Sigmoid colon (tissue), 7 donors: ENCODE results near the gene AHNAK2. TPM values are rescaled to one million over a fixed set of nuclear protein-coding genes. Genes with fewer than 3 reads are reported as not detected.

Experiments
- DNase-seq: peaks from one replicate; pipeline ENCODE4 v3.0.0-alpha.2; 2019
- H3K27ac ChIP-seq, 4 donors: fragments of 200-600 bp; sonication (generic); one replicate each; pipeline ENCODE4 v1.5.1; 2016 to 2019; ENCODE audit warnings: mild to moderate bottlenecking in 1 of 4
- H3K27me3 ChIP-seq, 3 donors: fragments of 200-600 bp; sonication (generic); one replicate each; pipeline ENCODE4 v1.5.1; 2019; ENCODE audit warnings: mild to moderate bottlenecking in 1 of 3
- H3K36me3 ChIP-seq, 4 donors: fragments of 200-600 bp; sonication (generic); one replicate each; pipeline ENCODE4 v1.5.1; 2016 to 2019
- H3K4me1 ChIP-seq, 4 donors: fragments of 200-600 bp; sonication (generic); one replicate each; pipeline ENCODE4 v1.5.1; 2017 to 2019
- H3K4me3 ChIP-seq, 4 donors: fragments of 200-600 bp; sonication (generic); one replicate each; pipeline ENCODE4 v1.5.1; 2017 to 2019; ENCODE audit warnings: mild to moderate bottlenecking in 2 of 4, moderate library complexity in 1 of 4
- H3K9me3 ChIP-seq, 4 donors: fragments of 200-600 bp in 3 of 4; sonication (generic) in 3 of 4; one replicate each; pipeline versions ENCODE4 v1.5.1 to v1.6.1; 2013 to 2019
- CTCF ChIP-seq, 4 experiments: fragments of 450-650 bp in 3 of 4; fragments of 200-600 bp in 1 of 4; IDR thresholded peaks; one replicate each; pipeline ENCODE4 v1.5.1; 2016 to 2019; ENCODE audit warnings: antibody characterized with exemption in 4 of 4, mild to moderate bottlenecking in 3 of 4, moderate library complexity in 2 of 4
- EP300 ChIP-seq, 4 donors: sonication (generic); formaldehyde crosslinking; IDR thresholded peaks; one replicate each; pipeline ENCODE4 v1.6.1; 2017; ENCODE audit warnings: antibody characterized with exemption in 4 of 4
- POLR2A ChIP-seq, 2 donors: fragments of 450-650 bp; IDR thresholded peaks; one replicate each; pipeline ENCODE4 v1.6.1; 2016; ENCODE audit warnings: antibody characterized with exemption in 2 of 2, mild to moderate bottlenecking in 2 of 2, moderate library complexity in 2 of 2
- POLR2AphosphoS5 ChIP-seq, 4 donors: sonication (generic); formaldehyde crosslinking; IDR thresholded peaks; one replicate each; pipeline ENCODE4 v1.6.1; 2017; ENCODE audit warnings: antibody characterized with exemption in 4 of 4
- WGBS, 2 donors: extraction: QIAGEN DNeasy Blood & Tissue Kit; methylation state at CpG; one replicate each; pipeline ENCODE4 v1.1.7; 2013; 5-methylcytosine and 5-hydroxymethylcytosine counted together
- intact Hi-C: fragments of 100-400 bp; cut with DNase I; formaldehyde crosslinking; loops from one replicate; pipeline ENCODE4 v1.15.1; 2023
- polyA plus RNA-seq, 3 donors: library from polyadenylated mRNA; stranded (reverse); fragments of 200-250 nt; gene quantifications; one replicate each; pipeline ENCODE4 v1.2.3, GENCODE V29; 2013
- total RNA-seq, 4 donors: library from RNA; depleted of rRNA; stranded (reverse); fragments of >200 nt; gene quantifications; one replicate each; pipeline ENCODE4 v1.1.0, GENCODE V29; 2016
- donor health status: healthy with polysubstance abuse.
- donor health status: Bipolar disorder and iron deficiency.
- donor health status: healthy.

AHNAK2 gene
- total and polyA plus RNA-seq, 7 donors: 0.23 to 218 (median 81.9) TPM

DNA sequence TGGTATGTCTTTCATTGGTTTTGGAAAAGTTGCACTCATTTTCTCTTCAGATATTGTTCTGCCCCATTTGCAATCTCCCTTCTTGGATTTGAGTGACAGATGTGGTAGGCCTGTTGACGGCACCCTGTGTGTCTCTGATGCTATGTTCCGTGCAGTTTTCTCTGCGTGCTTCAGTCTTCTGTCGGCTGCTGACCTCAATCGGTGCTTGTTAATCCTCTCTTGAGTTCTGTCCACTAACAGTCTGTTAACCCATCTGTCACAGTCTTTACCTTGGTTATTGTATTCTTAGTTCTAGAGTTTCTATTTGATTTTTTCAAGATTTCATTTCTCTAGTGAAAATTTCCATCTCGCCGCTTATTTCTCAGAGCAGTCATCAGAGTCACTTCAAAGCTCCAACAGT is 74.2 kb downstream of the AHNAK2 start:
- WGBS, 2 donors: 93 to 94% methylated on average over 7 of the region's 7 CpGs
- no peak overlapping the region for H3K27ac ChIP-seq
- DNase-seq: no peak
- intact Hi-C loops: no loop called here
- H3K36me3 ChIP-seq: no peaks in the 10 kb centered on the region
- H3K9me3 ChIP-seq: no peaks in the 10 kb centered on the region
- H3K4me3 ChIP-seq: no peak overlapping the region
- TF ChIP-seq CTCF (IDR thresholded peaks at IDR 0.05) (no peak), POLR2A (IDR thresholded peaks at IDR 0.05) (no peak), EP300 (IDR thresholded peaks at IDR 0.05) (no peak), POLR2AphosphoS5 (IDR thresholded peaks at IDR 0.05) (no peak)
- H3K4me1 ChIP-seq: no peaks in the 10 kb centered on the region
- H3K27me3 ChIP-seq: peaks cover 0 to 8% (median 0%) of the 10 kb centered on the region in 3 donors

- DNase-seq: no peak
- 82 to 83% methylated on average over 12 of the region's 12 CpGs for whole genome bisulfite sequencing, 2 donors
- no peak overlapping the region for H3K4me3 ChIP-seq
Measured at GRCh38 chr14:104900639-104901512, 77.3 kb downstream of the AHNAK2 start.

GRCh38 chr14:104899781-104900180 is 78.4 kb downstream of the AHNAK2 start:
- Histone ChIP-seq H3K4me1 (peaks cover 0 to 20% (median 18%) of the 10 kb centered on the region in 4 donors), H3K27ac (no peak overlapping the region), H3K9me3 (no peaks in the 10 kb centered on the region), H3K27me3 (no peaks in the 10 kb centered on the region), H3K4me3 (no peak overlapping the region), H3K36me3 (no peaks in the 10 kb centered on the region)
- intact Hi-C loops: loop anchor here (5.0 kb wide), 1 partner anchor 33 kb away; no protein-coding TSS in a partner anchor
- WGBS, 2 donors: 35 to 68% methylated on average over 2 of the region's 2 CpGs
- TF ChIP-seq EP300 (IDR thresholded peaks at IDR 0.05) (no peak), POLR2A (IDR thresholded peaks at IDR 0.05) (no peak), POLR2AphosphoS5 (IDR thresholded peaks at IDR 0.05) (no peak), CTCF (IDR thresholded peaks at IDR 0.05) (no peak)
- no peak for DNase-seq

More at GRCh38 chr14:104900639-104901512, 77.3 kb downstream of the AHNAK2 start:
- no peaks in the 10 kb centered on the region for H3K9me3 ChIP-seq
- peaks cover 0 to 8% (median 0%) of the 10 kb centered on the region in 3 donors for H3K27me3 ChIP-seq
- TF ChIP-seq POLR2AphosphoS5 (IDR thresholded peaks at IDR 0.05): no peak
- no peak for TF ChIP-seq POLR2A (IDR thresholded peaks at IDR 0.05)
- no peak for TF ChIP-seq EP300 (IDR thresholded peaks at IDR 0.05)
- TF ChIP-seq CTCF (IDR thresholded peaks at IDR 0.05): no peak
- no peak overlapping the region for H3K27ac ChIP-seq
- H3K36me3 ChIP-seq: no peaks in the 10 kb centered on the region
- intact Hi-C loops: no loop called here
- peaks cover 0 to 10% (median 9%) of the 10 kb centered on the region in 4 donors for H3K4me1 ChIP-seq

GRCh38 chr14:104898870-104899510 is 79.2 kb downstream of the AHNAK2 start:
- WGBS, 2 donors: 79 to 80% methylated on average over 24 of the region's 24 CpGs
- Histone ChIP-seq H3K4me1 (peaks cover 0 to 20% (median 18%) of the 10 kb centered on the region in 4 donors), H3K27me3 (no peaks in the 10 kb centered on the region), H3K27ac (no peak overlapping the region), H3K9me3 (no peaks in the 10 kb centered on the region), H3K4me3 (no peak overlapping the region), H3K36me3 (no peaks in the 10 kb centered on the region)
- TF ChIP-seq EP300 (IDR thresholded peaks at IDR 0.05) (no peak), POLR2AphosphoS5 (IDR thresholded peaks at IDR 0.05) (no peak), CTCF (IDR thresholded peaks at IDR 0.05) (no peak), POLR2A (IDR thresholded peaks at IDR 0.05) (no peak)
- peak; percentile 70 for DNase-seq
- intact Hi-C loops: loop anchor here (5.0 kb wide), 1 partner anchor 33 kb away; no protein-coding TSS in a partner anchor
